Panc1 (cell line): ENCODE results near the gene PHC3.

Experiments
- CTCF ChIP-seq: fragments of 450-650 bp; IDR thresholded peaks from 2 replicates; pipeline ENCODE4 v1.5.1; 2017; ENCODE audit warnings: mild to moderate bottlenecking
- POLR2AphosphoS5 ChIP-seq: IDR thresholded peaks from 2 replicates; pipeline ENCODE4 v1.6.1; 2012; ENCODE audit warnings: mild to moderate bottlenecking, low read depth, low read length, moderate library complexity

- TF ChIP-seq CTCF (no peak; the same call in 1 of the 2 replicates), POLR2AphosphoS5 (no peak)
Observed at GRCh38 chr3:170038434-170039110, 143.0 kb downstream of the PHC3 start.
